GM18508 (cell line): Measurements from ENCODE around the gene MAPK13.
"Not testable (repeated sequence)": the region's sequence is repeated elsewhere in the genome, so short reads cannot be mapped to it uniquely, and the experiment has no call there.

Source experiments
- ATAC-seq: cut with Tn5 transposase; IDR thresholded peaks from one replicate; pipeline ENCODE4 v1.9.1; 2021; ENCODE audit warnings: moderate number of reproducible peaks; ENCODE audit not compliant: insufficient read depth, unreplicated experiment

Gene MAPK13

DNA sequence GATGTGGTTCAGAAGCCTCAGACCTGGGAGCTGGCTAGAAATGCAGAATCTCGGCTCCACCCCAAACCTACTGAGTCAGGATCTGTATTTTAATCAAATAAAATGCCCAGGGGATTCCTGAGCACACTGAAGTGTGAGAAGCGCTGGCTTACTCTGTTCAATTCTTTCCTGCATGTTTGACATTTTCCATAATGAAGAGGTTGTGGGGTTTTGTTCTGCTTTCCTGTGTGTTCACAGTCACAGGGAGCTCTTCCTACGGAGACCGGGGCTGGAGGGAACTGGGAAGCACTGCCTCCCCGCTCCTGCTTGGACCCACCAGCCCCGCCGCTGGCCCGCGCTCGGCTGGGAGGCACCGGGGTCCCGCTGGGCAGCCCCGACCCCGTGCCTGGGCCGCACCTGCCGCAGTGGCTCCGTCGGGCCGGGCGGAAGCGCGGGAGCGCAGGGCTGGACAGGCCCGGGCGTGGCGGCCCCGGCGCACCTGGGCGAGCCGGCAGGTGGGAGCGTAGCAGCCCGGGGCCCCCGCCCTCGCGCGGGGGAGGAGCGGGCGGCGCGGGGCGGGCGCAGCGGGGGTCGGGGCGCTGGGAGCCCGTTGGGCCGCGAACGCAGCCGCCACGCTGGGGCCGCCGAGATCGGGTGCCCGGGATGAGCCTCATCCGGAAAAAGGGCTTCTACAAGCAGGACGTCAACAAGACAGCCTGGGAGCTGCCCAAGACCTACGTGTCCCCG lies at the start of gene MAPK13:
Gene MAPK13 (plus strand): TSS at position 573 of the 726 bp plus-strand sequence. CDS start 70 bp downstream, at position 643.
- ATAC-seq = no peak

DNA sequence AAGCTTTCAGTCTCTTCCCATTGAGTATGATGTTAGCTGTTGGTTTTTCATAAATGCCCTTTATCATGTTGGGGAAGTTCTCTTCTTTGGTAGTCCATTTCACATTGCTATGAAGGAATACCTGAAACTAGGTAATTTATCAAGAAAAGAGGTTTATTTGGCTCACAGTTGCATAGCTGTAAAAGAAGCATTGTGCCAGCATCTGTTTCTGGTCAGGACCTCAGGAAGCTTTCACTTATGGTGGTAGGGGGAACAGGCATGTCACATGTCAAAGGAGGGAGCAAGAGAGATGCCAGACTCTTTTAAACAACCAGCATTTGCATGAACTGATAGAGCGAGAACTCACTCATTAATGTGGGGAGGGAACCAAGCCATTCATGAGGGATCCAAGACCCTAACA lies 48.0 kb upstream of the MAPK13 start:
- ATAC-seq = no peak

DNA sequence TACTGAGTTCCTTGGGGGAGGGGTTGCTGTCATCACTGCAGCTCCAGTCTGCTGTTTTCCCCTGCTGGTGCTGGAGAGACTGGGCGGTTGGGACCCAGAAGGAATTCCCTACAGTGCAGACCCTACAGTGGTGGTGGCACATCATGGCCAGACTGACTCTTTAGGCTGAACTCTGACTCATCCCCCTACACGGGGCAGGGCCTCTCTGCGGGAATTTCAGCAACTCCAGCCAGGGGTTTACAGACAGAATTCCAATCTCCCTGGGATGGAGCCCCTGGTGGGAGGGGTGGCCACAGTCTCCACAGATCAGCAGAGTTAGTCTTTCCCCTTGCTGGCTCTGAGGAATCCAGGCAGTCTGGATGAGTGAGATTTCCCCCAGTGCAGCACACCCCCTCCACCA lies 46.9 kb upstream of the MAPK13 start:
- ATAC-seq = no peak

DNA sequence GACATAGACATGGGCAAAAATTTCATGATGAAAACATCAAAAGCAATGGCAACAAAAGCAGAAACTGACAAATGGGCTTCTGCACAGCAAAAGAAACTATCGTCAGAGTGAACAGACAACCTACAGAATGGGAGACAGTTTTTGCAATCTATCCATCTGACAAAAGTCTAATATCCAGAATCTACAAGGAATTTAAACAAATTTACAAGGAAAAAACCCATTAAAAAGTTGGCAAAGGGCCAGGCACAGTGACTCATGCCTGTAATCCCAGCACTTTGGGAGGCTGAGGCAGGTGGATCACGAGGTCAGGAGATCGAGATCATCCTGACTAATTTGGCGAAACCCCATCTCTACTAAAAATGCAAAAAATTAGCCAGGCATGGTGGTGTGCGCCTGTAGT lies 42.1 kb upstream of the MAPK13 start:
- ATAC-seq = not testable (repeated sequence)

DNA sequence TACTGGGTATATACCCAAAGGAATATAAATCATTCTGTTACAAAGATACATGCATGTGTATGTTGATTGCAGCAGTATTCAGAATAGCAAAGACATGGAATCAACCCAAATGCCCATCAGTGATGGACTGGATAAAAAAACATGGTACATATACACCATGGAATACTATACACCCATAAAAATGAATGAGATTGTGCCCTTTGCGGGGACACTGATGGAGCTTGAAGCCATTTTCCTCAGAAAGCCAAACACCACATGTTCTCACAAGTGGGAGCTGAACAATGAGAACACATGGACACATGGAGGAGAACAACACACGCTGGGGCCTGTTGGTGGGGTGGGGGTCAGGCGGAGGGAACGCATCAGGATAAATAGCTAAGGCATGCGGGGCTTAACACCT lies 41.3 kb upstream of the MAPK13 start:
- no peak for ATAC-seq

DNA sequence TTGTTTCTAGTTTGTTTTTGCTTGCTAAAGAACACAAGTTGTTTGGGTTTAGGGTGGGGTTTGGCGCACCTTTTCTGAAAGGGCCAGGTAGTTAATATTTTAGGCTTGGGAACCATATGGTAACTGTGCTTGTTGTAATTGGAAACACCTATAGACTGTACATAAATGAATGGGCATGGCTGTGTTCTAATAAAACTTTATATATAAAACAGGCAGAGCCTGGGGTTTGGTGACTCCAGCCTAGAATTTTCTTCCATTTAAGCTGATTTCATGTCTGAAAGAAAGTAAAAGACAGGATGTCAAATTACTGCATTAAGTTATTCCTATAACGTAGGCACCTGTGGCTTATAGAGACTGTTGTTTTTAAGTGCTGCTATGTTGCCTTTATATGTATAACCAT lies 36.1 kb upstream of the MAPK13 start:
- no peak for ATAC-seq

DNA sequence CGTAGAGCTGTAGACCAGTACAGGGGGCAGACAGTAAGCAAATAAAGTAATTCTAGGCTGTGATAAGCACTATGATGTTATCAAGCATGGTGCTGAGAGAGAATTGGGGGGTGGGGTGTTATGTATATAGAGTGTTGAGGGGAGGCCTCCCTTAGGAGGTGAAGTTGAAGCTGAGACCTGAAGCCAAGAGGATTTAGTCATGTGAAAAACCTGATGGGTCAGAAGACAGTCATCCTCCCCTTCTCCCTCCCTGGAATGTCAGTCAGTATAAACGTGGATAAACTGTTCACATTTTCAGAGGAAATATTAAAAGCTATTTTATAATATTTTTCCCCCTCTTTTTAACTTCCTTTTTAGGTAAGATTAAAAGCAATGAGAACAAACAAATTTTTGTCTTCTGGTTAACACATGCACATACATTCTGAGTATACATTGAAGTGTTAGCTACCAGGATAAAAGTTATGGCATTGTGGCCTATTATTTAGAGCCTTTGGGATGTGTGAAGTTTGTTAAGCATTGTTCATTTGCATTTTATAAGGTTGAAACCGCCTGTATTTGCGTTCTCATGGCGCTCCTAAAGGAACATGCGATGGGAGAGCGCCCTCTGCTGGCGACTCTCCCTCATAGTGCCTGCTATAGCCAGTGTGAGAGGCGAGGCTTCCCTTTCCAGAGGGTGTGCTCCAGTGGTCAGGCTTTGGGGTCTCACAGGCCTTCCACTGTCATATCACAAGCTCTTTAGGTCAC lies 35.4 kb upstream of the MAPK13 start:
- no peak for ATAC-seq

DNA sequence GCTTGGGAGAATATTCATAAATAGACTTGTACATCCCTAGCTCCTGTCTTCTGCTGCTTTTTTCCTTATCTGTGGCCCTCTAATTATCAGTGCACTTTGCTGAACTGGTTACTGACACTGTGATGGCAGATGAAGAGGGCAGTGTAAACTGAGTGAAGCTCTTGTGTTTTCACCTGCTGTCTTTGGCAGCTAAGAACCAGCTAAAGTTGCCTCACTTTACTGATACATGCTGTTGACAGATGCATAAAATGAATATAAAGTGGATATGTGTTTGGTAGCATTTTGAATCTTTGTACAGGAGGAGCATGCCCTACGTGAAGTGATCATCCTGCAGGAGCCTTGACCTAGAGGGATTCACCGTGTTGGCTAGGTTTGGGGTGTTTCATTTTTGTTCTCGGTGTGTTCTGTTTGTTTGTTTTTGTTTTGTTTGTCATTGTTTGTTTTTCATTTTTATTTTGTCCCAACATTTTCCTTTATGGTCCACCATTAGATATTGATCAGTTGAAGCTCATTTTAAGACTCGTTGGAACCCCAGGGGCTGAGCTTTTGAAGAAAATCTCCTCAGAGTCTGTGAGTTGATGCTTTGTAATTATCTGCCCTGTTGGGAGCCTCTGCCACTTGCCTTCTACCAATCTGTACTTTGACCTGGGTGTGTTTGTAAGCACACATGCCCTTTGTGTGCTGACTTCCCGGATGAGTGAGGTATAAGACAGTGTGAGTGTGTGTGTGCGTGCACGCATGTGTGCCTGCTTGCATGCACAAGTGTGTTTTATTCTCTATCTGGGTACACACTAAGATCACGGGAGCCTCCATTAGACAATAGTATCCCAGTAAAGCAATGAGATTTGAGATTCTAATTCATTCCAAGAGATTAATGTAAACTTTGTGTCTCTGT lies 34.6 kb upstream of the MAPK13 start:
- no peak for ATAC-seq

DNA sequence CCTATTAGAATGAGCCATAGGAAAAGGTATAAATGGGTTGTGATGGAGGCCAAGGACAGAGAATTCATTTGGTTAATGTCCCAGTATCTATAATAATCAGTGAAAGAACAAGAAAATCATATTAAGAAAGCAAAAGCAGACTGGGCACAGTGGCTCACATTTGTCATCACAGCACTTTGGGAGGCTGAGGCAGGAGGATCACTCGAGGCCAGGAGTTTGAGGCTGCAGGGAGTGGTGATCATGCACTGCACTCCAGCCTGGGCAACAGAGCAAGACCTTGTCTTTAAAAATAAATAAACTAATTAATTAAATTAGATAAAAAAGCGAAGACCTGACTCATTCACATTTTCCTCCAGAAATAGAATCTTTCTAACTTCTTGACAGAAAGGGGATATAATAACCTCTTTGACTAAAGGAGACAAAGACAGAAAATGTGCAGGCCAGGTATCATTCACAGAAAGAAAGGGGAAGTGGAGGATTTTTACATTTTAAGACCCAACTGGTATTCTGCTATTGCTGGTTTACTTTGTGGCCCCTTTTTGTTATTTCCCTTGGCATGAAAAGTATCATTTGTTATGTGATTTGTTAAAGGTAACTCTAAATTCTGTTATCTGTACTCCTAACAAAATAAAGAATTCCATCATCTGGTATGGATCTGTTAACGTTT lies 31.9 kb upstream of the MAPK13 start:
- no peak for ATAC-seq

DNA sequence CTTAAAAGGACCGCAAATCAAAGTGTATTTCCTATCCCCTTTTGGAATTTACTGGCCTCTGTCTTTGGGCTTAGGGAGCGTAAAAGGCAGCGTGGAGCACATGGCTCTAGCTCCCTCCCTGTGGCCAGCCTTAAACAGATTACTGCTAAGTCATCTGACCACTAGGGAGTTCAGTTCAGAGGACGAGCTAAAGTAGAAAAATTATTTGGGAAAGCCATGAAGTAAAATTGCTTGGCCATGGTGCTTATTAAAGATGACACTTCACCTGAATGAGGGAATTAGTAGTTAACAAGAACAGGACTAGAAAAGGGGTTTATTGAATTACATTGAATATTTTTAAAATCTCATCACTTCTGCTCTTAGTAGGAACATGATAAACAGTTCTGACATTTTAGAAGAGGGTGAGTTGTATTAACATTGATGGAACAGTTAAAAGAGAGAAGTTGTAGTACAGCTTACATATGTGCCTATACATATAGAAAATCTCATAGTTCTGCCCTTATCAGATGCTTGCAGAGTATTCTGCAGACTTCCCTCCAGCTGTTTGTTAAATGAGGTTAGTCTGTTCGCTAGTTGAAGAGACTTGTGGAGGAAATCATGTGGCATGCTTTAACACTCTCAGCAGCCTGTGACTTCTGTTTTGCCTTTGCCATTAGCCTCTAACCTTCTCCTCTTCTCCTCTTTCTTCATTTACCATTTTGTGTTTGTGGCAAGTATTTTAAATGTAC lies 31.2 kb upstream of the MAPK13 start:
- ATAC-seq = no peak

DNA sequence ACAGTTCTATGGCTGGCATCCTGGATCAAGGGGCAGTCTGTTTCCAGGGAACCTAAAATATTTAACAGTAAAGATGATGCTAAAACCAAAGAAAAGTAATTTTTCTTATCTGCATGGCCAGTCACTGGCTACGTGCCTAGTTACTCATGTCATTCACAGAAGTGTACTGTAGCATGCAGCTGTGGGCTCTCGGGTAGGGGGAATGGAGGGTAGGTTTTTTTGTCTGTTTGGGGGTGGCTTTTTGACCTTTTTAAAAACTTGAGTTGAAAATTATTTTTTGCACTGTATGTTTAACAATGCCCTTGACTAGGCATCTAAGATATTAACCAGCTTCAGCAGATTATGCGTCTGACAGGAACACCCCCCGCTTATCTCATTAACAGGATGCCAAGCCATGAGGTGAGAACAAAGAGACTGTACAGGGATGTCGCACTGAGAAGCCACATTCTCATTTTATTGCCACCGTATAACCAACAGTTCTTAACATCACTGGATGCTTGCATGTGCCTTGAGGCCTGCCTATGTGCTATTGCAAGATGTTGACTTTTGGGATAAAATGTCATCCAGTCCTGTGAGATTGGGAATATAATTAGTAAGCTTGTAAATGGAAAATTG lies 30.3 kb upstream of the MAPK13 start:
- ATAC-seq = no peak

DNA sequence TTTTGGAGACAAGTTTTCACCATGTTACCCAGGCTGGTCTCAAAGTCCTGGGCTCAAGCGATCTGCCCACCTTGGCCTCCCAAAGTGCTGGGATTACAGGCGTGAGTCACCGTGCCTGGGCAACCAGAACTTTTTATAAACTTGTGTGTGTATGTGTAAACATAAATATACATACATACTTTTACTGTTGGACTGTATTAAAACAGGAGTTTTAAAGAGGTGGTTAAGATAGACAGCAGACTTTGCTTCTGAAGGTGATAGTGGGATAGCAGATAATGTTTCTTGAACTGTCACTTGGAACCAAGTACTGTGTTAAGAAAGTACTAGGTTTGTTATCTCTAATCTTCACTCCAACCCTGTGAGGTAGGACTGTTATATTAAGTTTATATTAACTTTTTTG lies 28.6 kb upstream of the MAPK13 start:
- no peak for ATAC-seq

DNA sequence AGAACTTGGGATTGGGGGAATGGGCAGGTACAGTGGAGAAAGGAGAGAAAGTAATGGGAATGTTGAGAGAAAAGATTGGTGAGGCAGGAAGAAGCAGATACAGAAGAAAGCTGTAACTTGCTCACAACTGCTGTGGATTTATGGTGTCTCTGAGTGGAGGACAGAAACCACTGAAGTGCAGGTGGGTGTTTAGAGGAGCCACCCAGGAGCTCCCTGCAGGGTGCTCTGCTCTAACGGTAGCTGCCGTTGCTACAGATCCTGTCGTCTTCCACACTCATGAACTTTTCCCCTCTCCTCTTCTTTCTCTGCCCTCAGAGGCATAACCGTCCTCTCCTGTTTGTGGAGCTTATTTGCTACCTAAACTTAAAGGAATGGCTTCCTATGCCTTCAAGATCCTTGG lies 27.5 kb upstream of the MAPK13 start:
- no peak for ATAC-seq

DNA sequence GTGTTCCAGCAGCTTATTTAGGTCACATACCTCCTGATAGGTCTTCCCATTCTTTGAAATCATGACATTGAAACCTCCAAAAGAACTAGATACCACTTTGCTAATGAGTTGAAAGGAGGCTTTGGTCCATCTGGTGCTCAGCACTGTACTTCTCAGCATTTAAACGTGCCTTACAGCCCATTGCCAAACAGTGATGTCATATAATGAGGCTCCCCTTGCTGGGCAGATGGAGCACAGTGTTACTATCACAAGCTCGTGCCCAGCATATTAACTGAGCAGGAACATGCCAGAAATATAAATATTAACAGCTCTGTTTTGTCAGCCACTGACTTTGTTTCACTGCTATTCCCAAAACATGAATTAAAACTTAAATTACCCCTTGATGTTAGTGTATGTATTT lies 25.5 kb upstream of the MAPK13 start:
- ATAC-seq = no peak

DNA sequence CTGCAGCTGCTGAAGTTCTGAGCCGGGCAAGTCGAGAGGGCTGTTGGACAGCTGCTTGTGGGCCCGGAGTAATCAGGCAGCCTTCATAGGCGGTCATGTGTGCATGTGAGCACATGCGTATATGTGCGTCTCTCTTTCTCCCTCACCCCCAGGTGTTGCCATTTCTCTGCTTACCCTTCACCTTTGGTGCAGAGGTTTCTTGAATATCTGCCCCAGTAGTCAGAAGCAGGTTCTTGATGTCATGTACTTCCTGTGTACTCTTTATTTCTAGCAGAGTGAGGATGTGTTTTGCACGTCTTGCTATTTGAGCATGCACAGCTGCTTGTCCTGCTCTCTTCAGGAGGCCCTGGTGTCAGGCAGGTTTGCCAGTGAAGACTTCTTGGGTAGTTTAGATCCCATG lies 21.2 kb upstream of the MAPK13 start:
- no peak for ATAC-seq

DNA sequence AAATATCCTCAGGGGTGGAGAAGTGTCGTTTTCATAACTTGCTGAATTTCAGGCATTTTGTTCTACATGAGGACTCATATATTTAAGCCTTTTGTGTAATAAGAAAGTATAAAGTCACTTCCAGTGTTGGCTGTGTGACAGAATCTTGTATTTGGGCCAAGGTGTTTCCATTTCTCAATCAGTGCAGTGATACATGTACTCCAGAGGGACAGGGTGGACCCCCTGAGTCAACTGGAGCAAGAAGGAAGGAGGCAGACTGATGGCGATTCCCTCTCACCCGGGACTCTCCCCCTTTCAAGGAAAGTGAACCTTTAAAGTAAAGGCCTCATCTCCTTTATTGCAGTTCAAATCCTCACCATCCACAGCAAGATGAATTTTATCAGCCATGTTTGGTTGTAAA lies 20.3 kb upstream of the MAPK13 start:
- ATAC-seq = no peak

DNA sequence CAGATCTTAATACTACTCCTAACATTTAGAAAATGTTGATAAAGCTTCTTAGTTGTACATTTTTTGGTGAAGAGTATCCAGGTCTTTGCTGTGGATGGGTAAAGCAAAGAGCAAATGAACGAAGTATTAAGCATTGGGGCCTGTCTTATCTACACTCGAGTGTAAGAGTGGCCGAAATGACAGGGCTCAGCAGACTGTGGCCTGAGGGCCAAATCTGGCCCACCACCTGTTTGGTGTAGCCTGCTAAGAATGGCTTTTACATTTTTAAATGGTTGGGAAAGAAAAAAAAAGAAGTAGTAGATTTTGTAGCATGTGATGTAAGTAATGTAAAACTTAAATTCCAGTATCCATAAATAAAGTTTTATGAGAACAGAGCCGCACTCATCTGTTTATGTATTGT lies 19.4 kb upstream of the MAPK13 start:
- ATAC-seq = no peak

DNA sequence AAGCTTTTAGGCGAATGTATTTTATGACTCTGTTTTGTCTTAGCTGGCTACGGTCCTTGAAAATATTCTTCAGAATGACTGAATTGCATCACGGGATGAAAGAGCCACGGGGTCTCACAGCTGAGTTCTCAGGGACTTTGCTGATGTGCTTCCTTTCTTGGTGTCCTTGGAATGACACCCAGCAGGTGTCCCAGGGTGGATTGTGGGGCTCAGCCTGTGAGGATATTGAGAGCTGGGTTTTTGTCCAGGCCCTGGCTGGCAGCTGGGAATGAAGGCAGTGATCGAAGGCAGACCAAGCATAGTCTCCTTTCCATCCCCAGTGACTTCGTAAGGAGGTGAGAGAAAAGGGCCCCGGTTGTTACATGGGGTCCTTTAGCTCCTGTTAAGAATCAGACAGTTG lies 18.8 kb upstream of the MAPK13 start:
- no peak for ATAC-seq

DNA sequence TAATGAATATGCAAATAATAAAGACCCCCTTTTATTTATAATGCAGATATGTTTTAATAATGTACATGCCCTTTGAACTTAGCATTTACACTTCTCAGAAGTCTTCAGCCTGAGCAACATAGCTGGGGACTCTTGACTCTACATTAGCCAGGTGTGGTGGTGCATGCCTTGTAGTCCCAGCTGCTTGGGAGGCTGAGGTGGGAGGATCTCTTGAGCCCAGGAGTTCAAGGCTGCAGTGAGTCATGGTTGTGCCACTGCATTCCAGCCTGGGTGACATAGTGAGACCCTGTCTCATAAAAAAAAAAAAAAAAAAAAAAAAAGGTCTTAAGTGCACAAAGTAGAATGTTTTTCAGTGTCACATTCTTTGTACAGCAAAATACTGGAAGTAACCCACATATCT lies 17.3 kb upstream of the MAPK13 start:
- ATAC-seq = no peak
